Vagina (tissue), 2 donors: Measurements from ENCODE around the gene MTUS2.

Source experiments
- POLR2A ChIP-seq, 2 donors: fragments of 450-650 bp; IDR thresholded peaks; one replicate each; pipeline ENCODE4 v1.6.1; 2017; ENCODE audit warnings: antibody characterized with exemption in 2 of 2, mild to moderate bottlenecking in 2 of 2, moderate library complexity in 2 of 2
- TF ChIP-seq, protein P1 (sequence below), 3 experiments: fragments of 450-650 bp in 2 of 3; fragments of 200-600 bp in 1 of 3; sonication (generic) in 1 of 3; IDR thresholded peaks; one replicate each; pipeline ENCODE4 v1.5.1; 2017 to 2019; ENCODE audit warnings: antibody characterized with exemption in 3 of 3, mild to moderate bottlenecking in 2 of 3, moderate library complexity in 2 of 3

DNA sequence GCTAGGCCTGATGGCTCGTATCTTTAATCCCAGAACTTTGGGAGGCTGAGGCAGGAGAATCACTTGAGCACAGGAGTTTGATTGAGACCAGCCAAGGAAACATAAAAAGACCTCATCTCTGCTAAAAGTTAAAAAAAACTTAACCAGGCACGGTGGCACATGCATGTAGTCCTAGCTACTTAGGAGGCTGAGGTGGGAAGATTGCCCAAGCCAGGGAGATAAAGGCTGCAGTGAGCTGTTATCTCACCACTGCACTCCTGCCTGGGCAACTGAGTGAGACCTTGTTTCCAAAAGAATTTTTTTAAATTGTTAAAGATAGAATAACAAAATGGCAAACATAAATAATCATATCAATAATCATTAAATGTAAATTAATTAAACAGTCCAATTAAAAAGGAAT, 365.8 kb downstream of the MTUS2 start:
- TF ChIP-seq, protein P1, sequence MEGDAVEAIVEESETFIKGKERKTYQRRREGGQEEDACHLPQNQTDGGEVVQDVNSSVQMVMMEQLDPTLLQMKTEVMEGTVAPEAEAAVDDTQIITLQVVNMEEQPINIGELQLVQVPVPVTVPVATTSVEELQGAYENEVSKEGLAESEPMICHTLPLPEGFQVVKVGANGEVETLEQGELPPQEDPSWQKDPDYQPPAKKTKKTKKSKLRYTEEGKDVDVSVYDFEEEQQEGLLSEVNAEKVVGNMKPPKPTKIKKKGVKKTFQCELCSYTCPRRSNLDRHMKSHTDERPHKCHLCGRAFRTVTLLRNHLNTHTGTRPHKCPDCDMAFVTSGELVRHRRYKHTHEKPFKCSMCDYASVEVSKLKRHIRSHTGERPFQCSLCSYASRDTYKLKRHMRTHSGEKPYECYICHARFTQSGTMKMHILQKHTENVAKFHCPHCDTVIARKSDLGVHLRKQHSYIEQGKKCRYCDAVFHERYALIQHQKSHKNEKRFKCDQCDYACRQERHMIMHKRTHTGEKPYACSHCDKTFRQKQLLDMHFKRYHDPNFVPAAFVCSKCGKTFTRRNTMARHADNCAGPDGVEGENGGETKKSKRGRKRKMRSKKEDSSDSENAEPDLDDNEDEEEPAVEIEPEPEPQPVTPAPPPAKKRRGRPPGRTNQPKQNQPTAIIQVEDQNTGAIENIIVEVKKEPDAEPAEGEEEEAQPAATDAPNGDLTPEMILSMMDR (IDR thresholded peaks at IDR 0.05) = no peak
- TF ChIP-seq POLR2A (IDR thresholded peaks at IDR 0.05) = no peak
